H9 (cell line): ENCODE measurements around the gene POMGNT2. TPM values are rescaled to one million over a fixed set of nuclear protein-coding genes. Genes with fewer than 3 reads are reported as not detected.
A peak's percentile ranks its signal among the peaks of the same experiment; 100 is the strongest.

Experiments
- DNase-seq: peaks from one replicate; pipeline ENCODE4 v3.0.0-alpha.2; 2017
- H2AFZ ChIP-seq: one replicate; pipeline ENCODE4 v1.6.1; 2013; ENCODE audit warnings: mild to moderate bottlenecking, low read length, control low read depth, moderate library complexity
- H2AK5ac ChIP-seq: 2 replicates; pipeline ENCODE4 v1.6.1; 2013; ENCODE audit warnings: low read length, control low read depth, mixed read lengths; ENCODE audit not compliant: insufficient read length
- H2BK120ac ChIP-seq: one replicate; pipeline ENCODE4 v1.6.1; 2013; ENCODE audit warnings: low read depth, mild to moderate bottlenecking, low read length, control low read depth, inconsistent platforms; ENCODE audit not compliant: poor library complexity, severe bottlenecking
- H2BK12ac ChIP-seq: 2 replicates; pipeline ENCODE4 v1.6.1; 2013; ENCODE audit warnings: low read length, control low read depth, mixed read lengths, low read depth; ENCODE audit not compliant: insufficient read length
- H2BK15ac ChIP-seq: 2 replicates; pipeline ENCODE4 v1.6.1; 2013; ENCODE audit warnings: low read depth, low read length, control low read depth
- H2BK20ac ChIP-seq: one replicate; pipeline ENCODE4 v1.6.1; 2013; ENCODE audit warnings: low read depth, mild to moderate bottlenecking, low read length, control low read depth, inconsistent platforms; ENCODE audit not compliant: poor library complexity, severe bottlenecking
- H2BK5ac ChIP-seq: 2 replicates; pipeline ENCODE4 v1.6.1; 2013; ENCODE audit warnings: low read length, control low read depth, mixed read lengths; ENCODE audit not compliant: insufficient read length
- H3K14ac ChIP-seq: 2 replicates; pipeline ENCODE4 v1.6.1; 2013; ENCODE audit warnings: low read length, control low read depth; ENCODE audit not compliant: insufficient read depth
- H3K18ac ChIP-seq: 2 replicates; pipeline ENCODE4 v1.6.1; 2013; ENCODE audit warnings: low read depth, mild to moderate bottlenecking, mixed read lengths, low read length, control low read depth; ENCODE audit not compliant: insufficient read length
- H3K23ac ChIP-seq: 2 replicates; pipeline ENCODE4 v1.6.1; 2013; ENCODE audit warnings: low read length, control low read depth, mixed read lengths, low read depth; ENCODE audit not compliant: insufficient read length
- H3K23me2 ChIP-seq: 2 replicates; pipeline ENCODE4 v1.6.1; 2013; ENCODE audit warnings: low read depth, mild to moderate bottlenecking, mixed read lengths, low read length, control low read depth; ENCODE audit not compliant: insufficient read length, poor library complexity, severe bottlenecking
- H3K27ac ChIP-seq: 2 replicates; pipeline ENCODE4 v1.5.1; 2013; ENCODE audit warnings: low read length, control low read depth, mixed read lengths, low read depth; ENCODE audit not compliant: insufficient read length
- H3K27me3 ChIP-seq: 2 replicates; pipeline ENCODE4 v1.6.1; 2013; ENCODE audit warnings: low read length, control low read depth, inconsistent platforms; ENCODE audit not compliant: insufficient read depth
- H3K4ac ChIP-seq: 2 replicates; pipeline ENCODE4 v1.6.1; 2013; ENCODE audit warnings: low read depth, mild to moderate bottlenecking, control low read depth, inconsistent platforms, low read length, moderate library complexity
- H3K4me1 ChIP-seq: 2 replicates; pipeline ENCODE4 v1.6.1; 2013; ENCODE audit warnings: low read length, control low read depth, inconsistent platforms; ENCODE audit not compliant: insufficient read depth
- H3K4me2 ChIP-seq: 2 replicates; pipeline ENCODE4 v1.6.1; 2013; ENCODE audit warnings: low read length, control low read depth, mixed read lengths; ENCODE audit not compliant: insufficient read length, insufficient read depth
- H3K56ac ChIP-seq: 2 replicates; pipeline ENCODE4 v1.6.1; 2013; ENCODE audit warnings: low read depth, mild to moderate bottlenecking, mixed read lengths, low read length, control low read depth; ENCODE audit not compliant: insufficient read length
- H3K79me1 ChIP-seq: 2 replicates; pipeline ENCODE4 v1.6.1; 2013; ENCODE audit warnings: low read depth, mild to moderate bottlenecking, moderate library complexity, low read length, control low read depth, inconsistent platforms; ENCODE audit not compliant: insufficient read depth, poor library complexity, severe bottlenecking
- H3K79me2 ChIP-seq: 2 replicates; pipeline ENCODE4 v1.6.1; 2013; ENCODE audit warnings: low read length, control low read depth, inconsistent platforms; ENCODE audit not compliant: insufficient read depth
- H3K9ac ChIP-seq: 2 replicates; pipeline ENCODE4 v1.6.1; 2013; ENCODE audit warnings: low read length, control low read depth, mixed read lengths; ENCODE audit not compliant: insufficient read length; ENCODE audit errors: extremely low read depth
- H3K9me3 ChIP-seq: one replicate; pipeline ENCODE4 v1.6.1; 2013; ENCODE audit warnings: low read depth, low read length, inconsistent platforms; ENCODE audit not compliant: control insufficient read depth
- H3T11ph ChIP-seq: one replicate; pipeline ENCODE4 v1.6.1; 2013; ENCODE audit warnings: mild to moderate bottlenecking, low read length, control low read depth, inconsistent platforms
- H4K20me1 ChIP-seq: one replicate; pipeline ENCODE4 v1.6.1; 2013; ENCODE audit not compliant: control insufficient read depth, insufficient read length, insufficient read depth
- H4K5ac ChIP-seq: 2 replicates; pipeline ENCODE4 v1.6.1; 2013; ENCODE audit warnings: low read depth, mild to moderate bottlenecking, mixed read lengths, low read length, control low read depth; ENCODE audit not compliant: insufficient read length
- H4K8ac ChIP-seq: replicated peaks from 2 replicates; pipeline ENCODE4 v1.6.1; 2013; ENCODE audit warnings: low read length, control low read depth, mixed read lengths, low read depth; ENCODE audit not compliant: insufficient read length
- H4K91ac ChIP-seq: 2 replicates; pipeline ENCODE4 v1.6.1; 2013; ENCODE audit warnings: low read depth, mild to moderate bottlenecking, moderate library complexity, mixed read lengths, low read length, control low read depth; ENCODE audit not compliant: insufficient read length
- H3K27ac Mint-ChIP-seq, 3 experiments: 2 replicates in 2 of 3; 3 replicates in 1 of 3; pipeline ENCODE4 v1.8.0; 2020 to 2021; ENCODE audit warnings: mixed read lengths in 3 of 3, mild to moderate bottlenecking in 1 of 3, moderate library complexity in 1 of 3
- H3K27me3 Mint-ChIP-seq: 2 replicates; pipeline ENCODE4 v1.8.0; 2021; ENCODE audit warnings: low read depth, mild to moderate bottlenecking, moderate library complexity, mixed read lengths
- H3K36me3 Mint-ChIP-seq, 3 experiments: 2 replicates in 2 of 3; 3 replicates in 1 of 3; pipeline ENCODE4 v1.8.0; 2020 to 2021; ENCODE audit warnings: low read depth in 3 of 3, mixed read lengths in 3 of 3; ENCODE audit not compliant: insufficient read depth in 1 of 3
- H3K4me1 Mint-ChIP-seq, 2 experiments: 2 replicates each; pipeline ENCODE4 v1.8.0; 2020; ENCODE audit warnings: mixed read lengths in 2 of 2
- H3K4me3 Mint-ChIP-seq, 2 experiments: 2 replicates in 1 of 2; 3 replicates in 1 of 2; pipeline ENCODE4 v1.8.0; 2020 to 2021; ENCODE audit warnings: mild to moderate bottlenecking in 2 of 2, mixed read lengths in 2 of 2, moderate library complexity in 1 of 2
- H3K9me3 Mint-ChIP-seq, 2 experiments: 2 replicates in 1 of 2; 3 replicates in 1 of 2; pipeline ENCODE4 v1.8.0; 2020; ENCODE audit warnings: mild to moderate bottlenecking in 2 of 2, mixed read lengths in 2 of 2, moderate library complexity in 1 of 2
- WGBS: extraction: QIAGEN DNeasy Blood & Tissue Kit; methylation state at CpG from one replicate; pipeline ENCODE4 v1.1.7; 2013; ENCODE audit warnings: missing lambda C conversion rate, low lambda C conversion rate, mixed read lengths; ENCODE audit not compliant: insufficient read length; ENCODE audit errors: extremely low coverage; 5-methylcytosine and 5-hydroxymethylcytosine counted together
- total RNA-seq: library from RNA; stranded (reverse); gene quantifications from 2 replicates; pipeline ENCODE4 v1.2.1, GENCODE V29; 2021
- TF ChIP-seq, protein P1 (sequence below): fragments of 200-600 bp; sonication (generic); conservative IDR thresholded peaks from 3 replicates; pipeline ENCODE4 v1.8.0; 2021; ENCODE audit warnings: antibody characterized with exemption, mild to moderate bottlenecking

Gene POMGNT2
- total RNA-seq, 1 experiment from 2014 or later: 14.0 TPM

DNA sequence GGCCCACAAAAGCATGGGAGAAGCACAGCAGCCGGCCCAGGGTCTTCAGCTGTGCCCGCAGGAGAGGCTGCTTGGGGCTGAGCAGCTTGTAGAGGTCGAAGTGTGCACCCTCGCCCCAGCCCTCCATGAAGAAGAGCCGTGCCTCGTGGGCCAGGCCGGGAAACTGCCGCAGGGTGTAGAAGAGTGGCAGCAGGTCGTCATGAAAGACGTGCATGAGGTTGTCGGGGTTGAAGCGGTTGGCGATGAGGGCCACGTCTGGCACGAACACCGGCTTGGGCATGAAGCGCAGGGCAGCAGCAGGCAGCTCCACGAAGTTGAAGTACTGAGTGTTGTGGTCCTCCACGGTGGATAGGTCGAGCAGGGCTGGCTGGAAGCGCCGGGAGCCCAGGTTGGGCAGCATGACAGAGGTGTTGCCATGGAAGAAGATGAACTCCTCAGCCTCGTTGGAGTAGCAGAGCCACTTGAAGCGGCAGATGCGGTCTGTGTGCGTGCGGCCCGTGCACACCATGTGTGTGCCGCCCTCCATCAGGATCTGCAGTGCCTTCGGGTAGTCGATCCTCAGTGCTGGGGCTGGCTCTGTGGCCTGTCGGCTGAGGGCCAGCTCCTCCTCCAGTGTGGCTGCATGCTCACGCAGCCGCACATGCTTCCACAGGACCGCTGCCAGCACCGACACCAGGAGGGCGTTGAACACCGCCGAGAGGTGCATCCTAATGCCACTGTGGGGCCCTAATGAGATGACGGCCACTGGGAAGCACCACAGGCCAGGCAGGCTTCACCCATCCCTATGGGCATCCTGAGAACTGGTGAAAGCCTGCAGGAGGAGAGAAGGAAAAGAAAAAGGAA is 24.9 kb downstream of the POMGNT2 start:
- no peak overlapping the region for H4K91ac ChIP-seq
- TF ChIP-seq, protein P1, sequence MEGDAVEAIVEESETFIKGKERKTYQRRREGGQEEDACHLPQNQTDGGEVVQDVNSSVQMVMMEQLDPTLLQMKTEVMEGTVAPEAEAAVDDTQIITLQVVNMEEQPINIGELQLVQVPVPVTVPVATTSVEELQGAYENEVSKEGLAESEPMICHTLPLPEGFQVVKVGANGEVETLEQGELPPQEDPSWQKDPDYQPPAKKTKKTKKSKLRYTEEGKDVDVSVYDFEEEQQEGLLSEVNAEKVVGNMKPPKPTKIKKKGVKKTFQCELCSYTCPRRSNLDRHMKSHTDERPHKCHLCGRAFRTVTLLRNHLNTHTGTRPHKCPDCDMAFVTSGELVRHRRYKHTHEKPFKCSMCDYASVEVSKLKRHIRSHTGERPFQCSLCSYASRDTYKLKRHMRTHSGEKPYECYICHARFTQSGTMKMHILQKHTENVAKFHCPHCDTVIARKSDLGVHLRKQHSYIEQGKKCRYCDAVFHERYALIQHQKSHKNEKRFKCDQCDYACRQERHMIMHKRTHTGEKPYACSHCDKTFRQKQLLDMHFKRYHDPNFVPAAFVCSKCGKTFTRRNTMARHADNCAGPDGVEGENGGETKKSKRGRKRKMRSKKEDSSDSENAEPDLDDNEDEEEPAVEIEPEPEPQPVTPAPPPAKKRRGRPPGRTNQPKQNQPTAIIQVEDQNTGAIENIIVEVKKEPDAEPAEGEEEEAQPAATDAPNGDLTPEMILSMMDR: no peak

More for the DNA sequence above, 24.9 kb downstream of the POMGNT2 start:
- Histone ChIP-seq H4K5ac (no peak overlapping the region), H3K79me1 (no peaks in the 10 kb centered on the region), H3K56ac (no peak overlapping the region), H2BK12ac (no peak overlapping the region), H3K27me3 (no peaks in the 10 kb centered on the region), H3K4me1 (no peaks in the 10 kb centered on the region), H3K79me2 (no peaks in the 10 kb centered on the region), H3K9me3 (peaks cover 16% of the 10 kb centered on the region), H3K18ac (no peak overlapping the region), H2BK120ac (no peak overlapping the region), H3K27ac (no peak overlapping the region), H4K8ac (no peak overlapping the region), H3K14ac (no peak overlapping the region), H2BK5ac (no peak overlapping the region), H2BK20ac (no peak overlapping the region), H2AK5ac (no peak overlapping the region), H2AFZ (no peak overlapping the region), H3K4ac (no peak overlapping the region), H3K4me2 (no peak overlapping the region), H4K20me1 (no peaks in the 10 kb centered on the region), H3K23ac (no peak overlapping the region), H3K9ac (no peak overlapping the region), H3T11ph (no peak overlapping the region), H3K23me2 (no peaks in the 10 kb centered on the region), H2BK15ac (no peak overlapping the region)
- Mint-ChIP-seq H3K4me3 (no peak overlapping the region), H3K36me3 (peaks cover 50 to 67% (median 61%) of the 10 kb centered on the region in 3 experiments), H3K4me1 (no peaks in the 10 kb centered on the region), H3K27ac (peak overlapping the region in 1 of 3 experiments; percentile 74; a peak in 1 of 7 replicates), H3K9me3 (peaks cover 26 to 34% of the 10 kb centered on the region in 2 experiments), H3K27me3 (no peaks in the 10 kb centered on the region; the same call in 1 of the 2 replicates)
- DNase-seq: no peak
- no CpG with 5 or more reads among the region's 40 CpGs for WGBS
